HepG2 (cell line): Measurements from ENCODE around the gene ACAT2. TPM values are rescaled to one million over a fixed set of nuclear protein-coding genes. Genes with fewer than 3 reads are reported as not detected.
A peak's percentile ranks its signal among the peaks of the same experiment; 100 is the strongest.

Experiments
- BORCS8-MEF2B ChIP-seq: sonication (generic); formaldehyde crosslinking; IDR thresholded peaks from 2 replicates; pipeline ENCODE4 v1.8.0; 2022; ENCODE audit warnings: mild to moderate bottlenecking, missing genetic modification reagents
- DMAP1 ChIP-seq: IDR thresholded peaks from 2 replicates; pipeline ENCODE4 v1.6.1; 2016
- FOXM1 ChIP-seq: sonication (generic); formaldehyde crosslinking; IDR thresholded peaks from 2 replicates; pipeline ENCODE4 v1.5.0; 2020; ENCODE audit warnings: missing genetic modification reagents
- GPN1 ChIP-seq: sonication (generic); formaldehyde crosslinking; IDR thresholded peaks from 2 replicates; pipeline ENCODE4 v1.5.1; 2020; ENCODE audit warnings: missing genetic modification reagents, borderline replicate concordance
- HNF4G ChIP-seq, 2 experiments: sonication (generic) in 1 of 2; formaldehyde crosslinking in 1 of 2; IDR thresholded peaks; 2 replicates each; pipeline versions ENCODE4 v1.4.0 to v1.6.1; 2011 to 2020; ENCODE audit warnings: borderline replicate concordance in 2 of 2, low read depth in 2 of 2, mild to moderate bottlenecking in 2 of 2, low read length in 1 of 2, missing genetic modification reagents in 1 of 2, moderate library complexity in 1 of 2
- NAIF1 ChIP-seq: sonication (generic); formaldehyde crosslinking; IDR thresholded peaks from 2 replicates; pipeline ENCODE4 v1.5.0; 2020; ENCODE audit warnings: mild to moderate bottlenecking, missing genetic modification reagents, borderline replicate concordance
- NCOR1 ChIP-seq: fragments of 200-600 bp; sonication (generic); IDR thresholded peaks from 2 replicates; pipeline ENCODE4 v1.7.0; 2017; ENCODE audit warnings: antibody characterized with exemption, low read length, borderline replicate concordance
- REPIN1 ChIP-seq: sonication (generic); formaldehyde crosslinking; IDR thresholded peaks from 2 replicates; pipeline ENCODE4 v1.8.0; 2022; ENCODE audit warnings: missing genetic modification reagents, low read depth, mild to moderate bottlenecking, borderline replicate concordance
- SNAPC2 ChIP-seq: sonication (generic); formaldehyde crosslinking; IDR thresholded peaks from 2 replicates; pipeline ENCODE4 v1.8.1; 2022; ENCODE audit warnings: mild to moderate bottlenecking, missing genetic modification reagents
- SP1 ChIP-seq, 2 experiments: fragments of 450-650 bp in 1 of 2; sonication (generic) in 1 of 2; formaldehyde crosslinking in 1 of 2; IDR thresholded peaks; 2 replicates each; pipeline versions ENCODE4 v1.4.0 to v1.6.1; 2016 to 2020; ENCODE audit warnings: missing genetic modification reagents in 1 of 2
- SPEN ChIP-seq: sonication (generic); formaldehyde crosslinking; IDR thresholded peaks from 2 replicates; pipeline ENCODE4 v1.5.1; 2020; ENCODE audit warnings: low read depth, mild to moderate bottlenecking, missing genetic modification reagents
- SYNCRIP ChIP-seq: fragments of 200-400 bp; formaldehyde crosslinking; IDR thresholded peaks from 2 replicates; pipeline ENCODE4 v1.6.1; 2018; ENCODE audit warnings: mild to moderate bottlenecking, low read depth, low read length; ENCODE audit not compliant: insufficient read depth
- TFDP2 ChIP-seq: sonication (generic); formaldehyde crosslinking; IDR thresholded peaks from 2 replicates; pipeline ENCODE4 v1.4.0; 2020; ENCODE audit warnings: missing genetic modification reagents
- TSC22D2 ChIP-seq: sonication (generic); formaldehyde crosslinking; IDR thresholded peaks from 2 replicates; pipeline ENCODE4 v1.5.1; 2020; ENCODE audit warnings: missing genetic modification reagents, mild to moderate bottlenecking, borderline replicate concordance
- U2AF2 ChIP-seq: fragments of 200-400 bp; formaldehyde crosslinking; IDR thresholded peaks from 2 replicates; pipeline ENCODE4 v1.6.1; 2017; ENCODE audit warnings: low read depth, mild to moderate bottlenecking, low read length
- XBP1 ChIP-seq: sonication (generic); formaldehyde crosslinking; IDR thresholded peaks from 2 replicates; pipeline ENCODE4 v1.5.0; 2020; ENCODE audit warnings: missing genetic modification reagents
- ZBTB1 ChIP-seq: sonication (generic); formaldehyde crosslinking; IDR thresholded peaks from 2 replicates; pipeline ENCODE4 v1.4.0; 2020; ENCODE audit warnings: missing genetic modification reagents, borderline replicate concordance
- ZFAT ChIP-seq: sonication (generic); formaldehyde crosslinking; conservative IDR thresholded peaks from 2 replicates; pipeline ENCODE4 v1.8.1; 2023; ENCODE audit warnings: missing genetic modification reagents, inconsistent platforms
- ZFYVE20 ChIP-seq: sonication (generic); formaldehyde crosslinking; IDR thresholded peaks from 2 replicates; pipeline ENCODE4 v1.8.0; 2023; ENCODE audit warnings: low read depth, mild to moderate bottlenecking, moderate library complexity, missing genetic modification reagents, borderline replicate concordance
- ZNF264 ChIP-seq: sonication (generic); formaldehyde crosslinking; IDR thresholded peaks from 2 replicates; pipeline ENCODE4 v1.4.0; 2020; ENCODE audit warnings: missing genetic modification reagents
- ZNF34 ChIP-seq: sonication (generic); formaldehyde crosslinking; IDR thresholded peaks from 2 replicates; pipeline ENCODE4 v1.4.0; 2020; ENCODE audit warnings: mild to moderate bottlenecking, missing genetic modification reagents, borderline replicate concordance
- ZNF670 ChIP-seq: sonication (generic); formaldehyde crosslinking; IDR thresholded peaks from 2 replicates; pipeline ENCODE4 v1.8.0; 2022; ENCODE audit warnings: mild to moderate bottlenecking, missing genetic modification reagents, borderline replicate concordance
- ZNF772 ChIP-seq: sonication (generic); formaldehyde crosslinking; IDR thresholded peaks from 2 replicates; pipeline ENCODE4 v1.5.0; 2020; ENCODE audit warnings: mild to moderate bottlenecking, missing genetic modification reagents
- ZNF777 ChIP-seq: sonication (generic); formaldehyde crosslinking; IDR thresholded peaks from 2 replicates; pipeline ENCODE4 v1.4.0; 2020; ENCODE audit warnings: missing genetic modification reagents
- ZSCAN20 ChIP-seq: sonication (generic); formaldehyde crosslinking; IDR thresholded peaks from 2 replicates; pipeline ENCODE4 v1.4.0; 2020; ENCODE audit warnings: missing genetic modification reagents, mild to moderate bottlenecking, borderline replicate concordance
- ZSCAN31 ChIP-seq: sonication (generic); formaldehyde crosslinking; IDR thresholded peaks from 2 replicates; pipeline ENCODE4 v1.5.0; 2020; ENCODE audit warnings: low read depth, mild to moderate bottlenecking, missing genetic modification reagents
- polyA plus RNA-seq, 8 experiments: library from polyadenylated mRNA; depleted of rRNA in 3 of 8; stranded (reverse) in 7 of 8; unstranded in 1 of 8; fragments of >200 nt; fragmentation: Illumina TruSeq in 4 of 8; extraction: Trizol in 4 of 8; gene quantifications; 2 replicates each; pipeline versions ENCODE4 v1.2.1 to v1.2.3, GENCODE V29; 2011 to 2016; ENCODE audit warnings: low read depth in 4 of 8, missing spikeins in 1 of 8, mixed read lengths in 1 of 8; ENCODE audit not compliant: insufficient read depth in 1 of 8
- total RNA-seq, 5 experiments: library from RNA; depleted of rRNA; stranded (reverse); fragments of >200 nt; fragmentation: Illumina TruSeq; extraction: Trizol; gene quantifications; 2 replicates each; pipeline ENCODE4 v1.2.3, GENCODE V29; 2016; ENCODE audit warnings: low read depth in 1 of 5
- TF ChIP-seq, protein P1 (sequence below): sonication (generic); formaldehyde crosslinking; IDR thresholded peaks from 2 replicates; pipeline ENCODE4 v1.5.1; 2020; ENCODE audit warnings: mild to moderate bottlenecking, missing genetic modification reagents, borderline replicate concordance

ACAT2 gene
- total and polyA plus RNA-seq, 2 of the 13 experiments (the other 11 are each of a cell fraction or from before 2014, with no cell fraction given), result 121 to 534 TPM

- TF ChIP-seq TFDP2 (CRISPR knock-in tag) (peak; percentile 100), HNF4G (IDR thresholded peaks at IDR 0.05; ENCODE audit: borderline replicate concordance, low read depth, low read length) (peak; percentile 26; the same call in 1 of the 2 replicates), HNF4G (CRISPR knock-in tag; IDR thresholded peaks at IDR 0.05; ENCODE audit: borderline replicate concordance, low read depth) (no peak; the same call in 1 of the 2 replicates), BORCS8-MEF2B (CRISPR knock-in tag) (peak; percentile 87), REPIN1 (CRISPR knock-in tag) (no peak; the same call in 1 of the 2 replicates), GPN1 (CRISPR knock-in tag) (peak; percentile 41; the same call in 1 of the 2 replicates), U2AF2 (no peak), SYNCRIP (no peak), ZNF670 (peak; percentile 88; the same call in 1 of the 2 replicates), SP1 (IDR thresholded peaks at IDR 0.05) (no peak), SP1 (CRISPR knock-in tag; IDR thresholded peaks at IDR 0.05) (peak; percentile 81), ZSCAN20 (no peak), FOXM1 (CRISPR knock-in tag) (no peak), ZFYVE20 (CRISPR knock-in tag) (no peak), SPEN (CRISPR knock-in tag) (peak; percentile 88), ZNF34 (0 out of 2 replicates have a peak, but pooled peaks have one; percentile 36), ZNF772 (CRISPR knock-in tag) (no peak), ZFAT (CRISPR knock-in tag) (no peak; the same call in 1 of the 2 replicates), TSC22D2 (peak; percentile 83), ZNF264 (CRISPR knock-in tag) (no peak), ZBTB1 (CRISPR knock-in tag) (peak; percentile 16; the same call in 1 of the 2 replicates), DMAP1 (CRISPR knock-in tag) (peak; percentile 62; the same call in 1 of the 2 replicates), ZNF777 (CRISPR knock-in tag) (peak; percentile 17; the same call in 1 of the 2 replicates), XBP1 (CRISPR knock-in tag) (no peak), SNAPC2 (CRISPR knock-in tag) (no peak), NAIF1 (CRISPR knock-in tag) (no peak), NCOR1 (no peak; the same call in 1 of the 2 replicates), ZSCAN31 (CRISPR knock-in tag) (0 out of 2 replicates have a peak, but pooled peaks have one; percentile 52)
- TF ChIP-seq, protein P1, sequence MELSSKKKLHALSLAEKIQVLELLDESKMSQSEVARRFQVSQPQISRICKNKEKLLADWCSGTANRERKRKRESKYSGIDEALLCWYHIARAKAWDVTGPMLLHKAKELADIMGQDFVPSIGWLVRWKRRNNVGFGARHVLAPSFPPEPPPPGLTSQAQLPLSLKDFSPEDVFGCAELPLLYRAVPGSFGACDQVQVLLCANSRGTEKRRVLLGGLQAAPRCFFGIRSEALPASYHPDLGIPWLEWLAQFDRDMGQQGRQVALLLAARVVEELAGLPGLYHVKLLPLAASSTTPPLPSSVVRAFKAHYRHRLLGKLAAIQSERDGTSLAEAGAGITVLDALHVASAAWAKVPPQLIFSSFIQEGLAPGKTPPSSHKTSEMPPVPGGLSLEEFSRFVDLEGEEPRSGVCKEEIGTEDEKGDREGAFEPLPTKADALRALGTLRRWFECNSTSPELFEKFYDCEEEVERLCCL (CRISPR knock-in tag), result no peak
These were observed 27.7 kb downstream of the ACAT2 start, which contains the start of gene TCP1 (continued) for GRCh38 chr6:159789377-159790148.
